AG09309 (cell line): ENCODE data around the gene CCDC187.

ENCODE experiments used
- DNase-seq: peaks from one replicate; pipeline ENCODE4 v3.0.0-alpha.2; 2010; ENCODE audit warnings: low read depth
- H3K4me3 ChIP-seq: 2 replicates; pipeline ENCODE4 v1.5.1; 2011; ENCODE audit warnings: mild to moderate bottlenecking, low read depth, low read length, moderate library complexity; ENCODE audit not compliant: control insufficient read depth
- TF ChIP-seq, protein P1 (sequence below): IDR thresholded peaks from 2 replicates; pipeline ENCODE4 v1.5.1; 2011; ENCODE audit warnings: mild to moderate bottlenecking, low read depth, low read length, inconsistent platforms; ENCODE audit not compliant: insufficient read depth, control insufficient read depth; ENCODE audit errors: missing control alignments

The CCDC187 gene

DNA sequence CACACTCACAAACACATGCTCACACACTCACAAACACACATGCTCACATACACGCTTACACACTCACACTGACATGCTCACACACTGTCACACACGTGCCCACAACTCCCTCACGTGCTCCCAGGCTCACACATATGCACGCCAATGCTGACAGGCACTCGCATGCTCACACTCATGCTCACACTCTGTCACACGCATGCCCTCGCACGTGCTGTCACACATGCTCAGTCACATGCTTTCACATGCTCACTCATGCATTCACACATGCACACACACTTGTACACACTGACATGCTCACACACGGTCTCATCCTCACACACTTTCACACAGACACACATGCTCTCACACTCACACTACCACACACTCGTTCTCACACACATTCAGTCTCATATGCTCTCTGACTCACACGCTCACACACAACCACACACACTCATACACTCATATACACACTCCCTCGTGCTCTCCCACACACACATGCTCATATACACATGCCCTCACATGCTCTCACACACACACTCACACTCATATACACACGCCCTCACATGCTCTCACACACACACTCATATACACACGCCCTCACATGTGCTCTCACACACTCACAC is 10.3 kb downstream of the CCDC187 start:
- no peak overlapping the region for H3K4me3 ChIP-seq
- TF ChIP-seq, protein P1, sequence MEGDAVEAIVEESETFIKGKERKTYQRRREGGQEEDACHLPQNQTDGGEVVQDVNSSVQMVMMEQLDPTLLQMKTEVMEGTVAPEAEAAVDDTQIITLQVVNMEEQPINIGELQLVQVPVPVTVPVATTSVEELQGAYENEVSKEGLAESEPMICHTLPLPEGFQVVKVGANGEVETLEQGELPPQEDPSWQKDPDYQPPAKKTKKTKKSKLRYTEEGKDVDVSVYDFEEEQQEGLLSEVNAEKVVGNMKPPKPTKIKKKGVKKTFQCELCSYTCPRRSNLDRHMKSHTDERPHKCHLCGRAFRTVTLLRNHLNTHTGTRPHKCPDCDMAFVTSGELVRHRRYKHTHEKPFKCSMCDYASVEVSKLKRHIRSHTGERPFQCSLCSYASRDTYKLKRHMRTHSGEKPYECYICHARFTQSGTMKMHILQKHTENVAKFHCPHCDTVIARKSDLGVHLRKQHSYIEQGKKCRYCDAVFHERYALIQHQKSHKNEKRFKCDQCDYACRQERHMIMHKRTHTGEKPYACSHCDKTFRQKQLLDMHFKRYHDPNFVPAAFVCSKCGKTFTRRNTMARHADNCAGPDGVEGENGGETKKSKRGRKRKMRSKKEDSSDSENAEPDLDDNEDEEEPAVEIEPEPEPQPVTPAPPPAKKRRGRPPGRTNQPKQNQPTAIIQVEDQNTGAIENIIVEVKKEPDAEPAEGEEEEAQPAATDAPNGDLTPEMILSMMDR, result no peak
- DNase-seq, result no peak

DNA sequence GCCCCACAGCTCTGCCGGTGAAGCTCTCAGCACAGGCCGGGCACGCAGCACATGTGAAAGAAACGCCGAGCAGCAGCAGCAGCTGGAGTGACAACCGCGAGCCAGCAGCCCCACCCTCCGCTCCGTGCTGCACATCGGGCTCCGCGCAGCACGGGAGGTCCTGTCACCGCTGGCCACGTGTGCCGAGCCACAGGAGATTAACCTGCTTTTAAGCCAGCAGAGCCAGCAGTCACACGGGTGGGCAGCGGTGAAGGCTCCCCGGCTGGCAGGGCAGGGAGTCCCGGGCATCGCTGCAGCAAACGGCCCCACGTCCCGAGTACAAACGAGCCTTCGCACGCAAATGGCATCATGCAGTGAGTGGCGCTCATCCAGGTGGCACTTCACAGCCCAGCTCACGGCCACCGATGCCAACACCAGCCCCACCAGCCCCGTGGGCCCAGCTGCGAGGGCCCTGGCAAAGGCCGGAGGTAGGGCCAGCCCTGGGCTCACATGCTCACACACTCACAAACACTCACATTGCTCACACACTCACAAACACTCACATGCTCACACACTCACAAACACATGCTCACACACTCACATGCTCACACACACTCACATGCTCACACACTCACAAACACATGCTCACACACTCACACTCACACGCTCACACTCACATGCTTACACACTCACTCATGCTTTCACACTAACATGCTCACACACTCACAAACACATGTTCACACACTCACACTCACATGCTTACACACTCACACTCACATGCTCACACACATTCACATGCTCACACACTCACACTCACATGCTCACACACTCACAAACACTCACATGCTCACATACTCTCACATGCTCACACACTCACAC is 11.1 kb downstream of the CCDC187 start:
- DNase-seq, result no peak
- TF ChIP-seq, protein P1, result no peak
- no peak overlapping the region for H3K4me3 ChIP-seq

- no peak for DNase-seq
- TF ChIP-seq, protein P1, result no peak
- no peak overlapping the region for H3K4me3 ChIP-seq
Measured at GRCh38 chr9:136292026-136292538, 11.8 kb downstream of the CCDC187 start.

GRCh38 chr9:136291306-136292025 is 12.4 kb downstream of the CCDC187 start:
- TF ChIP-seq, protein P1, result no peak
- H3K4me3 ChIP-seq, result no peak overlapping the region
- no peak for DNase-seq

GRCh38 chr9:136290508-136291000 is 13.3 kb downstream of the CCDC187 start:
- no peak for DNase-seq
- TF ChIP-seq, protein P1, result no peak
- H3K4me3 ChIP-seq, result no peak overlapping the region
